Tibial nerve (tissue), 4 donors: ENCODE measurements around the gene EPHB3. TPM values are rescaled to one million over a fixed set of nuclear protein-coding genes. Genes with fewer than 3 reads are reported as not detected.
"Not testable (repeated sequence)": the region's sequence is repeated elsewhere in the genome, so short reads cannot be mapped to it uniquely, and the experiment has no call there.

Source experiments
- DNase-seq, 2 donors: peaks; one replicate each; pipeline ENCODE4 v3.0.0-alpha.2; 2019; ENCODE audit warnings: low spot score in 2 of 2
- H3K27ac ChIP-seq, 4 donors: fragments of 200-600 bp; sonication (generic) in 3 of 4; one replicate each; pipeline ENCODE4 v1.5.1; 2017 to 2019; ENCODE audit warnings: mild to moderate bottlenecking in 1 of 4
- H3K27me3 ChIP-seq, 2 donors: fragments of 200-600 bp; sonication (generic) in 1 of 2; one replicate each; pipeline versions ENCODE4 v1.5.1 to v1.6.0; 2017 to 2019
- H3K36me3 ChIP-seq, 3 donors: fragments of 200-600 bp; sonication (generic); one replicate each; pipeline ENCODE4 v1.5.1; 2018 to 2019
- H3K4me1 ChIP-seq, 4 donors: fragments of 200-600 bp; sonication (generic) in 3 of 4; one replicate each; pipeline ENCODE4 v1.5.1; 2017 to 2019
- H3K4me3 ChIP-seq, 4 donors: fragments of 200-600 bp; sonication (generic) in 3 of 4; one replicate each; pipeline ENCODE4 v1.5.1; 2017 to 2019; ENCODE audit warnings: mild to moderate bottlenecking in 1 of 4, moderate library complexity in 1 of 4
- H3K9me3 ChIP-seq, 4 donors: fragments of 200-600 bp; sonication (generic) in 3 of 4; one replicate each; pipeline ENCODE4 v1.5.1; 2017 to 2019
- CTCF ChIP-seq, 5 experiments: fragments of 200-600 bp in 3 of 5; fragments of 450-650 bp in 2 of 5; sonication (generic) in 3 of 5; IDR thresholded peaks; one replicate each; pipeline ENCODE4 v1.5.1; 2016 to 2019; ENCODE audit warnings: antibody characterized with exemption in 5 of 5, mild to moderate bottlenecking in 3 of 5, moderate library complexity in 2 of 5
- EP300 ChIP-seq, 2 donors: sonication (generic); formaldehyde crosslinking; IDR thresholded peaks; one replicate each; pipeline ENCODE4 v1.6.1; 2017; ENCODE audit warnings: antibody characterized with exemption in 2 of 2, mild to moderate bottlenecking in 1 of 2
- POLR2A ChIP-seq, 2 donors: fragments of 450-650 bp; IDR thresholded peaks; one replicate each; pipeline ENCODE4 v1.6.1; 2017; ENCODE audit warnings: antibody characterized with exemption in 2 of 2, mild to moderate bottlenecking in 2 of 2, moderate library complexity in 2 of 2
- WGBS, 2 donors: methylation state at CpG; one replicate each; pipeline ENCODE4 v1.1.5; 2018; 5-methylcytosine and 5-hydroxymethylcytosine counted together
- total RNA-seq, 4 donors: library from RNA; depleted of rRNA; stranded (reverse); fragments of >200 nt; gene quantifications; one replicate each; pipeline ENCODE4 v1.1.0, GENCODE V29; 2016

Gene EPHB3
- total RNA-seq, 4 donors from 2014 or later: 4.8 to 13.8 (median 5.9) TPM

- H3K36me3 ChIP-seq: no peaks in the 10 kb centered on the region
- peak; percentile 33 to 76 for DNase-seq
- 48 to 55% methylated on average over 8 of the region's 8 CpGs for WGBS, 2 donors
- H3K4me3 ChIP-seq: no peak overlapping the region
- H3K27me3 ChIP-seq: no peaks in the 10 kb centered on the region
- TF ChIP-seq EP300 (IDR thresholded peaks at IDR 0.05): no peak
- no peak for TF ChIP-seq POLR2A (IDR thresholded peaks at IDR 0.05)
- no peak for TF ChIP-seq CTCF (IDR thresholded peaks at IDR 0.05)
- H3K9me3 ChIP-seq: no peaks in the 10 kb centered on the region
- H3K27ac ChIP-seq: peak overlapping the region in 2 of 4 donors; percentile 51 to 63
- H3K4me1 ChIP-seq: peaks cover 0 to 10% (median 0%) of the 10 kb centered on the region in 4 donors
These were observed 50.2 kb downstream of the EPHB3 start for GRCh38 chr3:184611607-184612281.

GRCh38 chr3:184615396-184615795, 53.8 kb downstream of the EPHB3 start:
- DNase-seq: no peak

DNA sequence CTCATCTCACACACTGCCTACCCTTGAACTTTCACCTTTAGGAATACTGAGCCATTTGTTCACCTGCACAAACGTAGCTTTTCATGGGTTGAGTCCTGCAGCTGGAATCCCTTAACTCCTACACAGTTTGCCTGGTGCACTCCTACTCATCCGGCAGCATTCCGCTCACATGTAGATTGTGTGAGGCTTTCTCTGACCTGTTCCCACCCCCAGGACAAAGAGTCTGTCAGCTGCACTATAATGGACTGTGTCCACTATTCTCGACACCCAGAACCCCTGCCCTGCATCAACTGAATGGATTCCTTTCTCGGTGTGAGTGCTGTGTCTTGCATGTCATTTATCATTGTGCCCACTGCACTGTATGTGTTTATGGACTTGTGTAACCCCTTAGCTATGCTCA, 54.9 kb downstream of the EPHB3 start:
- TF ChIP-seq POLR2A (IDR thresholded peaks at IDR 0.05): no peak
- TF ChIP-seq EP300 (IDR thresholded peaks at IDR 0.05): peak in 1 of 2 donors; percentile 47
- Histone ChIP-seq H3K4me3 (no peak overlapping the region), H3K27ac (peak overlapping the region in 1 of 4 donors; percentile 0), H3K4me1 (peaks cover 0 to 27% (median 5%) of the 10 kb centered on the region in 4 donors), H3K9me3 (no peaks in the 10 kb centered on the region), H3K36me3 (no peaks in the 10 kb centered on the region), H3K27me3 (no peaks in the 10 kb centered on the region)
- WGBS, 2 donors: 42 to 50% methylated on average over 5 of the region's 5 CpGs
- no peak for DNase-seq

More at GRCh38 chr3:184615396-184615795, 53.8 kb downstream of the EPHB3 start:
- no peak overlapping the region for H3K27ac ChIP-seq
- H3K27me3 ChIP-seq: no peaks in the 10 kb centered on the region
- H3K4me3 ChIP-seq: no peak overlapping the region
- H3K9me3 ChIP-seq: no peaks in the 10 kb centered on the region
- 93 to 100% methylated on average over 1 of the region's 1 CpG for WGBS, 2 donors
- peaks cover 0 to 27% (median 5%) of the 10 kb centered on the region in 4 donors for H3K4me1 ChIP-seq
- H3K36me3 ChIP-seq: no peaks in the 10 kb centered on the region
- no peak for TF ChIP-seq POLR2A (IDR thresholded peaks at IDR 0.05)
- no peak for TF ChIP-seq EP300 (IDR thresholded peaks at IDR 0.05)
- no peak for TF ChIP-seq CTCF (IDR thresholded peaks at IDR 0.05)

DNA sequence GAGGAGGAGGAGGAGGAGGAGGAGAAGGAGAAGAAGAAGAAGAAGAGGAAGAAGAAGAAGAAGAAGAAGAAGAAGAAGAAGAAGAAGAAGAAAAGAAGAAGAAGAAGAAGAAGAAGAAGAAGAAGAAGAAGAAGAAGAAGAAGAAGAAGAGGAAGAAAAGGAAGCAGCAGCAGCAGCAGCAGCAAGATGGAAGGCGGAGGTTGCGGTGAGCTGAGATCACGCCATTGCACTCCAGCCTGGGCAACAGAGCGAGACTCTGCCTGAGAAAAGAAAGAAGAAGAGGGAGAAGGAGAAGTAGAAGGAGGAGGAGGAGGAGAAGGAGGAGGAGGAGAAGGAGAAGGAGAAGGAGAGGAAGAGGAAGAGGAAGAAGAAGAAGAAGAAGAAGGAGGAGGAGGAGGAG, 55.7 kb downstream of the EPHB3 start:
- 82 to 88% methylated on average over 4 of the region's 4 CpGs for WGBS, 2 donors
- not testable (repeated sequence) for DNase-seq, H3K4me3 ChIP-seq, H3K27ac ChIP-seq, H3K27me3 ChIP-seq, H3K36me3 ChIP-seq, H3K9me3 ChIP-seq
- H3K4me1 ChIP-seq: peaks cover 0 to 19% (median 5%) of the 10 kb centered on the region in 4 donors

DNA sequence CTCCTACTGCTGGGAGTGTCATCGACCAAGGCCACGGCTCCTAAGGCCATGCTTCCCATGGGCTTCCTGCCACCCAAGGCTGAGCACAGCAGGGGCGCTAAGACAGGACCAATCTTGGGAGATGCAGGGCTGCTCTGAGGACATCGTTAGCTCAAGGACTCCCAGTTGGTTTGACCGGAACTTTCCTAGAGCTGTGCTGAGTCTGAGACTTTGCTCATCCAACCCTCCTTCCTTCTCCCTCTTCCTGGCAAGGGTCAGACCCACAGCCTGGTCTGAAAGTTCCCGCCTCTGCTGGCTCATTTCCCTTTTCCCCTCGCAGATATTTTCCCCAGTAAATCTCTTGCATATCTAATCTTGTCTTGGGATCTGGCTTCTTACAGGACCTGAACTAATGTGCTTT, 57.2 kb downstream of the EPHB3 start:
- no peak for DNase-seq
- TF ChIP-seq POLR2A (IDR thresholded peaks at IDR 0.05): no peak
- no peak for TF ChIP-seq EP300 (IDR thresholded peaks at IDR 0.05)
- no peak for TF ChIP-seq CTCF (IDR thresholded peaks at IDR 0.05)
- no peaks in the 10 kb centered on the region for H3K9me3 ChIP-seq
- WGBS, 2 donors: 54 to 59% methylated on average over 7 of the region's 7 CpGs
- H3K27me3 ChIP-seq: no peaks in the 10 kb centered on the region
- H3K36me3 ChIP-seq: no peaks in the 10 kb centered on the region
- no peak overlapping the region for H3K4me3 ChIP-seq
- no peak overlapping the region for H3K27ac ChIP-seq
- peaks cover 0 to 17% (median 5%) of the 10 kb centered on the region in 4 donors for H3K4me1 ChIP-seq

- 4 to 18% methylated on average over 3 of the region's 3 CpGs for WGBS, 2 donors
- H3K4me1 ChIP-seq: peaks cover 0 to 17% (median 5%) of the 10 kb centered on the region in 4 donors
- DNase-seq: no peak
- H3K4me3 ChIP-seq: no peak overlapping the region
- H3K27ac ChIP-seq: no peak overlapping the region
- H3K36me3 ChIP-seq: no peaks in the 10 kb centered on the region
- no peak for TF ChIP-seq EP300 (IDR thresholded peaks at IDR 0.05)
- no peak for TF ChIP-seq POLR2A (IDR thresholded peaks at IDR 0.05)
- no peak for TF ChIP-seq CTCF (IDR thresholded peaks at IDR 0.05)
- H3K9me3 ChIP-seq: no peaks in the 10 kb centered on the region
- no peaks in the 10 kb centered on the region for H3K27me3 ChIP-seq
These were observed 57.8 kb downstream of the EPHB3 start for GRCh38 chr3:184619369-184619768.
